ENCODE results near the gene LRRFIP1. TPM values are rescaled to one million over a fixed set of nuclear protein-coding genes. Genes with fewer than 3 reads are reported as not detected.

LRRFIP1 gene
- total and polyA plus RNA-seq, 2 donors (not counting 1 experiment from before 2014, with no cell fraction given), result 42.0 to 139 TPM

DNA sequence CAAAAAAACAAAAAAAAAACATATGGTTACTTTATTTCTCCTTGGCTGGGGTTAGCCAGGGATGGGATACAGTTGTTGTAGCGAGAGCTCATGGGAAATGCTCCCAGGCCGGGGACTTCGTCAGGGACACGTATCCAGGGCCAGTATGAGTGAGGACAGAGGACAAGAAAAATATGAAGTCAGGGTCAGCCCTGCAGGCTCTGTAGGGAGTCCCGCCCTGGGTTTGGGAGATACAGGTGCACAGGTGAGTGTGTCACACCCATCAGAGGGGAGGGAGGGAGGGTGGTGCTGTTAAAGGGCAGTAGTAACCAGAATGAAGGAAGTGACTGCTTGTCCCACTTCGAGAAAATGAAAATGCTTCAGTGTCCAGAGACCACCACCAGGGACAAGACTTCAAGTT lies 115.6 kb downstream of the LRRFIP1 start:
- H3K36me3 ChIP-seq (replicated peaks in 1 of 2; ENCODE audit: control extremely low read depth in 1 of 2, control insufficient read depth in 1 of 2, extremely low read depth in 1 of 2, insufficient read depth in 2 of 2, low read length in 1 of 2), result peaks cover 0 to 41% of the 10 kb centered on the region in 2 experiments
- POLR2A ChIA-PET, result interaction anchor here (0.7 kb wide), 1 partner anchor 18 kb away, joined by 4 read pairs; no protein-coding TSS in a partner anchor

More for the DNA sequence above, 115.6 kb downstream of the LRRFIP1 start:
- H3K9ac ChIP-seq (ENCODE audit: low read length), result no peak overlapping the region
- ATAC-seq (ENCODE audit: low read depth) (no peak), DNase-seq (no peak)
- Mint-ChIP-seq H3K4me3 (no peak overlapping the region), H3K27ac (peak overlapping the region; percentile 81), H3K4me1 (peaks cover 46% of the 10 kb centered on the region), H3K27me3 (no peaks in the 10 kb centered on the region), H3K9me3 (ENCODE audit: insufficient read depth) (no peaks in the 10 kb centered on the region)
- CTCF ChIA-PET, result interaction anchor here (0.6 to 7.5 kb wide), 13 partner anchors 11 to 1896 kb away, joined by 3 to 269 read pairs (median 9); no protein-coding TSS in a partner anchor
- intact Hi-C loops (cut with micrococcal nuclease), result no loop called here
- H3K4me3 ChIP-seq (ENCODE audit: control extremely low read depth in 1 of 5, extremely low read depth in 1 of 5, insufficient read depth in 1 of 5, low read depth in 2 of 5, low read length in 4 of 5), result no peak overlapping the region
- TF ChIP-seq EZH2 (IDR thresholded peaks at IDR 0.05; ENCODE audit: borderline replicate concordance, insufficient read depth, low read depth, low read length, poor library complexity, severe bottlenecking), result no peak
- TF ChIP-seq, protein P1, sequence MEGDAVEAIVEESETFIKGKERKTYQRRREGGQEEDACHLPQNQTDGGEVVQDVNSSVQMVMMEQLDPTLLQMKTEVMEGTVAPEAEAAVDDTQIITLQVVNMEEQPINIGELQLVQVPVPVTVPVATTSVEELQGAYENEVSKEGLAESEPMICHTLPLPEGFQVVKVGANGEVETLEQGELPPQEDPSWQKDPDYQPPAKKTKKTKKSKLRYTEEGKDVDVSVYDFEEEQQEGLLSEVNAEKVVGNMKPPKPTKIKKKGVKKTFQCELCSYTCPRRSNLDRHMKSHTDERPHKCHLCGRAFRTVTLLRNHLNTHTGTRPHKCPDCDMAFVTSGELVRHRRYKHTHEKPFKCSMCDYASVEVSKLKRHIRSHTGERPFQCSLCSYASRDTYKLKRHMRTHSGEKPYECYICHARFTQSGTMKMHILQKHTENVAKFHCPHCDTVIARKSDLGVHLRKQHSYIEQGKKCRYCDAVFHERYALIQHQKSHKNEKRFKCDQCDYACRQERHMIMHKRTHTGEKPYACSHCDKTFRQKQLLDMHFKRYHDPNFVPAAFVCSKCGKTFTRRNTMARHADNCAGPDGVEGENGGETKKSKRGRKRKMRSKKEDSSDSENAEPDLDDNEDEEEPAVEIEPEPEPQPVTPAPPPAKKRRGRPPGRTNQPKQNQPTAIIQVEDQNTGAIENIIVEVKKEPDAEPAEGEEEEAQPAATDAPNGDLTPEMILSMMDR (IDR thresholded peaks at IDR 0.05), result no peak
- WGBS (ENCODE audit: insufficient coverage), result 90% methylated on average over 4 of the region's 6 CpGs
- no peaks in the 10 kb centered on the region for H3K27me3 ChIP-seq (replicated peaks in 1 of 4; ENCODE audit: control extremely low read depth in 1 of 4, control insufficient read depth in 3 of 4, insufficient read depth in 4 of 4, low read length in 3 of 4)
- no peak overlapping the region for H3K4me2 ChIP-seq (replicated peaks; ENCODE audit: low read depth, low read length, poor library complexity, severe bottlenecking)
- H3K4me1 ChIP-seq (ENCODE audit: control insufficient read depth in 2 of 2, insufficient read depth in 2 of 2, low read length in 2 of 2), result peaks cover 0 to 2% of the 10 kb centered on the region in 2 donors
- peaks cover 77% of the 10 kb centered on the region for H3K79me2 ChIP-seq (ENCODE audit: control insufficient read depth, insufficient read depth, low read length)
- no peaks in the 10 kb centered on the region for H3K9me3 ChIP-seq (ENCODE audit: control extremely low read depth in 1 of 3, control insufficient read depth in 2 of 3, insufficient read depth in 1 of 3, low read length in 2 of 3)
- H4K20me1 ChIP-seq (ENCODE audit: control insufficient read depth, insufficient read depth, low read length, poor library complexity, severe bottlenecking), result peaks cover 97% of the 10 kb centered on the region
- H3K27ac ChIP-seq (ENCODE audit: low read length in 2 of 2), result peak overlapping the region in 1 of 2 donors; percentile 44
- no peak overlapping the region for H2AFZ ChIP-seq (ENCODE audit: insufficient read depth, low read depth, low read length, poor library complexity, severe bottlenecking)
